Stimulated activated CD8-positive, alpha-beta memory T cell treated with anti-CD3 and anti-CD28 coated beads, Interleukin-2, amount 100 ng/mL, for 48 hours (primary cell): Measurements from ENCODE around the gene EIPR1.
"Not testable (repeated sequence)": the region's sequence is repeated elsewhere in the genome, so short reads cannot be mapped to it uniquely, and the experiment has no call there.

Experiments
- DNase-seq, 2 donors: peaks; one replicate each; pipeline ENCODE4 v3.0.0-alpha.2; 2020; ENCODE audit warnings: low read depth in 2 of 2

Gene EIPR1

DNA sequence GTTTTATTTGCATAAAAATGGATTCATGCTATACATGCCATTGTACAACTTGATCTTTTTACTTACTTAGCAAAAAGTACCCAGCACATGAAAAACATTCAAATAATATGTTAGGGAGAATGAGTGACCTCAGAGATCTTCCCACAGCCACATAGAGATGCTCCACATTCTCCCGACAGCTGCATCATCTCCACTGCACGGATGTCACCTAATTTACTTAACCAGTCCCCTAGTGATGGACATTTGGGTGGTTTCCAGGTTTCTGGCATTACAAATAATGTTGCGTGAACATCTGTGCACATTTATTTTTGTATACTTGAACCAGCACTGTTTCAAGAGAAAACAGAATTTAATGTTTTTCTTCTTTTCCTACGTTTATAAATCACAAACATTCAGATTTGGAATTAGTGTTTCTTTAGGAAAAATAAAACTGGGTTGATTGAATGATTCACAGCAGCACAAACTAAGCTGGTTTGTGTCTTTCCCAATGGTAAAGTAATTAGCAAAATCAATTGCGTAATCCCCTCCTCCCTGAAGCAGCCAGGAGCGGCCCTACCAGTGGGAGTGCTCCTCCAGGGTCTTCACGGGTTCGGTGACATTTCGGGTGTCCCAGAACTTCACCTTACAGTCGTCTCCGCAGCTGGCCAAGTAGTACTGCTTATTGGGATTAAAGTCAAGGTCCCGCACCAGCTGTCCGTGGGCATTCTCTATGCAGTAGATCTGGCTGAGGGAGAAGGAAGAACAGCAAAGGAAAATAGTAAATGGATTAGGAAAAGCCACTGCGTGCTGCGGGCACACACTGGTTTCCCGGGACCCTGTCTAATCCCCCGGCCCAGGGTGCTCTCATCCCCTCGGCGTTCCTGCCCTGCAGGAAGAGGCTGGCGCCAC lies 183.9 kb downstream of the EIPR1 start:
- DNase-seq: no peak

DNA sequence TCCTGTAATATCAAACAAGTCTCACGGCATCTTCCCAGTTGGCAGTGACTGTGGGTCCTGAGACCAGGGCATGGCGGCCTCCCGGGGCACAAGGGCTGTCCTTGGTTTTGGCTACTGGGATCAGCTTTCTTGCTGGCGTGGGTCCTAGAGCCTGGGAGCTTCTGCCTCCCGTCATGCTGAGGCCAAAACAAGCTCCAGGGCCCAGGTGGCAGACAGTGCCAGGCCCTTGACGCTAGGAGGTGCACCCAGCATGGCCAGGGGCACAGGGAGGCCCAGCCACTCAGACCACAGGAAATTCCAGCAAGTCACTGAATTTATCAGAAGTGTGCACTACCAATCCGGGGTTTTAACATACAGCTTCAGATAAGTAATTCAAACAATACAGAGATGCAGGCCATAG lies 184.7 kb downstream of the EIPR1 start:
- no peak for DNase-seq

DNA sequence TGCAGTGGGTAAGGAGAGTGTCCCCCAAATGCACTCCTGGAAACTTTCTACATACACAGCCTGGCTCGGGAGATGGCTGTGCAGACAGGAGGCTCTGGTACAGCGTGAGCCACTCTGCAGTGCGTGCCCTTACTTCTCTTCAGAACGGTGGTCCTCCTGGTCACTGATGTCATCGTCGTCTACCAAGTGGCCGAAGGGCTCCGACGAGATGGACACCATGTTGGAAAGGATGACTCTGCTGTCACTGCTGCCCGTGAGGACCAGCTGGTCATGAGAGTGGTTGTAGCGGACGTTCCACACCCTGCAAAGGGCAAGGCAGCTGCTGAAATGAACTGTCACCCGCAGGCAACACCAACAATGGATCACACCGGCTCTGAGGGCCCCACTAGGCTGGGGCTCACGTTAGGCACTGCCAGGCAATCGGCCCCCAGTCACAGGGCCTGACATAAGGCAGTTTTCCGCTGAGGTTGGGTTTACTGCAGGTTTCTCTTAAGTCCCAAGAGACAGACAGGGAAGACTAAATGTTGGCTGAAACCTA lies 185.3 kb downstream of the EIPR1 start:
- no peak for DNase-seq

- no peak for DNase-seq
Measured at GRCh38 chr2:3189961-3190360, 187.7 kb downstream of the EIPR1 start.

GRCh38 chr2:3189076-3189591 lies 188.5 kb downstream of the EIPR1 start:
- no peak for DNase-seq

GRCh38 chr2:3188405-3188946 lies 189.1 kb downstream of the EIPR1 start:
- DNase-seq: no peak

- DNase-seq: no peak
Measured at GRCh38 chr2:3187467-3187866, 190.2 kb downstream of the EIPR1 start.

- no peak for DNase-seq
Measured at GRCh38 chr2:3186766-3187165, 190.9 kb downstream of the EIPR1 start.

DNA sequence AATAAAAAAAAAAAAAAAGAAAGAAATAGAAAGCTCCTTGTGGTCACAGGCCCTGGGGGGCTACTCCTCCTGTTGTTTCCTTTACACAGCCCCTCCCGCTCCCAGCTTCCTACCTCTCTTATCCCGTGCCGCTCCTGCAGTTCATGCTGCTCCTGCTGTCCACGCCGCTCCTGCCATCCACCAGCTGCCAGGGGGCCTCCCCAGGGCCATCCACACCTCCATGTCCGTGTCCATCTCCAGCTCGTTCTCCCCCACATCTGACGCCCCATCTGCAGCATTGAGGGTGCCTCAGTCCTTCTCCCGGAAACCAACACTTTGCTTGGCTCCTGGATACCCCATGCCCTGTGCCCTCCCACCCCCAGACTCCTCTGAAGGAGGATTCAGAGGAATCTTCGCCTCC lies 191.7 kb downstream of the EIPR1 start:
- no peak for DNase-seq

DNA sequence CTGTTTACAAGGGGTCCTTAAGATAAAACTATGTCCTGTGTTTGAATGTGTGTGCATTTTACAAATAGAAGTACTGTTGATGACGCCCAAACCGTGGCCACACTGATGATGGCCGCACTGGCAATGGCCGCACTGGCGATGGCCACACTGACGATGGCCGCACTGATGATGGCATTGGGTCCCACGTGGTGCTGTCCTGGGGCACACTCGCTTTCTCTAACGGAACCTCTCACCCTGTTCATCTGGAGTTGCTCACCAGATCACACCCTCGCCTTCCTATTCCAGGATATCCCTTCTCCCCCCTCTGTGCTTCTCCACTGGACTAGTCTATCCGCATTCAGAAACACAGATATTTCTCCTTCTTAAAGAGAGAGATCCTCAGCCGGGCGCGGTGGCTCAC lies 192.4 kb downstream of the EIPR1 start:
- DNase-seq: no peak

GRCh38 chr2:3184167-3184566 lies 193.5 kb downstream of the EIPR1 start:
- no peak for DNase-seq

DNA sequence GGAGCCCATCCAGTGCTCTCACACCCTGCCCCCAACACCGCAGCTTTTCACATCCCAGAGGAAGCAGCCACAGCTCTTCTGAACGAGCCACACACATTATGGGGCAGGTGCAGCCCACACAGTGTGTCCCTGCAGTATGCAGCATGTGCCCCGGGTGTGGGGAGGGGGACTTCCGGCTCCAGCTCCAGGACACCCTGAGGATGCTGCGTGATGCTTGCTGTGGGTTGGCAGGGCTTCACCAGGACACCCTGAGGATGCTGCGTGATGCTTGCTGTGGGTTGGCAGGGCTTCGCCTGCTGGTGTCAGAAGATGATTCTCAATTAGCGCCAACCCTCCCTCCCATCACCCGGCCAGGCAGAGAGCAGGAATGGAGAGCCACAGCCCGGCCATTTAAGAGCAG lies 193.9 kb downstream of the EIPR1 start:
- DNase-seq: no peak

GRCh38 chr2:3182848-3183247 lies 194.8 kb downstream of the EIPR1 start:
- no peak for DNase-seq

GRCh38 chr2:3181416-3182010 lies 196.1 kb downstream of the EIPR1 start:
- DNase-seq: no peak

- DNase-seq: not testable (repeated sequence)
Measured at GRCh38 chr2:3180909-3181221, 196.8 kb downstream of the EIPR1 start.

DNA sequence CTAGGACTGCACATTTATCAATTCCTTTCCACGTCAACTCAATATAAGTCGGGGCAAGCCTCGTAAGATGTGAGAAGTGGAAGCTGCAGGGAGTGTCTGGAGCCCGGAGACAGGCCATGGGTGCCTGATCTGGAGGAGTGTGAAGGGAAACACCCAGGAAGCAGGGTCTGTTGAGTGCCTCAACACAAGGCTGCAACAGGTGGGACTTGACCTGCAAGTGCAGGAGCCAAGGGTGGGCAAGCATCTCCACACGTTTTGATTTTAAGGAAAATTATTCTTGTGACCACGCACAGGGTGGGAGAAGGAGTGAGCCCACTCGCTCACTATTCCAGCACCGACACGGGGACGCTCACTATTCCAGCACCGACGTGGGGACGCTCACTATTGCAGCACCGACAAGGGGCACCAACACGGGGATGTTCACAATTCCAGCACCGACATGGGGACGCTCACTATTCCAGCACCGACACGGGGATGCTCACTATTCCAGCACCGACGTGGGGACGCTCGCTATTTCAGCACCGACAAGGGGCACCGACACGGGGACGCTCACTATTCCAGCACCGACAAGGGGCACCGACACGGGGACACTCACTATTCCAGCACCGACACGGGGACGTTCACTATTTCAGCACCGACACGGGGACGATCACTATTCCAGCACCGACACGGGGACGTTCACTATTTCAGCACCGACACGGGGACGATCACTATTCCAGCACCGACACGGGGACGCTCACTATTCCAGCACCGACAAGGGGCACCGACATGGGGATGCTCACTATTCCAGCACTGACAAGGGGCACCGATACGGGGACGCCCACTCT lies 197.3 kb downstream of the EIPR1 start:
- DNase-seq: no peak

- no peak for DNase-seq
Measured at GRCh38 chr2:3179626-3180025, 198.0 kb downstream of the EIPR1 start.

DNA sequence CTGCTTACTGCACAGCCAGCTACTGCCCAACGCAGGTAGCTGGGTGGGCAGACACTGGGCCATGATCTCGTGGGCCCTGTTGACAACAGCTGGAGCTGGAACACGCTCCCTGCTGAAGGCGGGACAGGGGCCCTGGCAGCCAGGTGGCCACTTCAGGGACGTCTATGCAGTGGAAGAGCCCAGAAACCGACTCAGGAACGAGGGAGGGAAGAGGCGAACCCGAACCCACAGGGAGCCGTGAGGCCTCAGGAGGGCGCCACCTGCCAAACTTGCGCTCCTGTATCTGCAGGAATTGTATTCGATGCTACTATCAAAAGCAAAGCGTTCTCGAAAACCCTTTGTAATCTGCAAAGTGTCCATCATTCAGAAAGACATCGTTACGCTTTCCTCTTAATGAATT lies 198.4 kb downstream of the EIPR1 start:
- peak in 1 of 2 donors; percentile 10 for DNase-seq

DNA sequence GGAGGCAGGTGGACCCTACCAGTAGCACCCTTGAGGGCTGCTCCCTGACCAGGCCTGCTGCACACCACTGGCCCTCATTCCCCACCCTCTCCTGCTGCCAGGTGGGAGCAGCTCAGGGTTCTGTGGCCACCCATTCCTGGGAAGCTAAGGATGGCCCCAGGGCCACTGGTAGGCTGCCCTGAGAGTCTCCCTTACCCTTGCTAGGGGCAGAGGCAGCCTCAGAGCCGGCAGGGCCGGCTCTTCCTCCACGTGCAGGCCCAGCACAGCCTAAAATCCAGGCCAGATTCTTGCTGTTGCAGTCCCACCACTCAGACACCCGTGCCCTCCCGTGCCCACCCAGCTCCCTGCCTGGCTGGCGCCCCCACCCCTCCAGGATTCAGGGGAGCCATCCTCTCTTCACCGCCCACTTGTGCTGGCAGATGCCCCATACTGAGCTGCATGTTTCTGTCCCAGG lies 199.0 kb downstream of the EIPR1 start:
- DNase-seq: no peak

DNA sequence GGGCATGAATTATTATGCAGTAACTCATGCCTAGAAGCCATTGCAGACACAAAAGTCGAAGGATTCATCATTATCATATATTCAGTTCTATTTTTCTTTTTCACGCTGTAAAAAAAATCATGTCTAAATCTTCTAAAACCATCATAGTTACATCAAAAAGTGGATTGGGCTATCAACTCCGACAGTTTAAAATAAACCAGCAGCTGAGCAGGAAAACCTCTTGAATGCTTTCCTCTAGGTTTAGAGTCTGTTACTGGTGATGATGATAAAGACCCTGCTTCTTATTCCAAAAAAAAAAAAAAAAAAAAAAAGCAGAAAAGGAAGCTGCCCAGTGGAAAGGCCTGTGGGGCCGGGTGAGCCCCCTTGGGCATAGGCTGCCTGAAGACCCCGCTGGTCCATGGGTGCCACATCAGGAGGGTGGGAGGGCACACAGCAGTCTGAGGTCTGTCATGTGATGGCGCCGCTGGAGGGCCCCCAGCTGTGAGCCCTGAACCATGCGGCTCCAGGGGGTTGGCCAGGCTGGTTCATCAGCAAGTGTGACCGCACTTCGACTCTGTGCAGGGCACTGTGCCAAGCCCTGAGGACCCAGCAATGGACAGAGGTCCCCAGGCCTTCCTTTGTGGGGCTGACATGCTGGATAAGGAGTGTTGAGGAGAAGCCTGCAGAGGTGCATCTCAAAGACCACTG lies 199.6 kb downstream of the EIPR1 start:
- DNase-seq: no peak

- no peak for DNase-seq
Measured at GRCh38 chr2:3176869-3177255, 200.8 kb downstream of the EIPR1 start.
